Dedifferentiated amniotic fluid mesenchymal stem cell (primary cell): ENCODE measurements around the gene GARIN6.
"Not testable (repeated sequence)": the region's sequence is repeated elsewhere in the genome, so short reads cannot be mapped to it uniquely, and the experiment has no call there.

Experiments
- DNase-seq: peaks from one replicate; pipeline ENCODE4 v3.0.0-alpha.2; 2016; ENCODE audit errors: extremely low spot score

The GARIN6 gene

GRCh38 chr12:99647453-99647852, at the start of gene GARIN6:
TSS of gene GARIN6 (plus strand) at chr12:99647753. CDS start at chr12:99648175, 422 bp downstream.
- no peak for DNase-seq

DNA sequence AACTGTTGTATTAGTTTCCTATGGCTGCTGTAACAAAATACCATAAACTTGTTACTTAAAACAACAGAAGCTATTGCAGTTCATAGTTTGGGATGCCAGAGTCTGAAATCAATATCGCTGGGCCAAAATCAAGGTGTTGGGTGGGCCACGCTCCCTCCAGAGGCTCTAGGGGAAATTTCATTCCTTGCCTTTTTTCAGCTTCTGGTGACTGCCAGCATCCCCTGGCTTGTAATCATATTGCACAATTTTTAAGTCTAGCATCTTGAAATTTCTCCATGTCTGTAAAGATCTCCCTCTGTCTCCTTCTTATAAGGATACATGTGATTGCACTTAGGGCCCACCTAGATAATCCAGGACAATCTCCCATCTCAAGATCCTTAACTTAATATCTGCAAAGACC, 48.8 kb upstream of the GARIN6 start:
- DNase-seq: no peak

DNA sequence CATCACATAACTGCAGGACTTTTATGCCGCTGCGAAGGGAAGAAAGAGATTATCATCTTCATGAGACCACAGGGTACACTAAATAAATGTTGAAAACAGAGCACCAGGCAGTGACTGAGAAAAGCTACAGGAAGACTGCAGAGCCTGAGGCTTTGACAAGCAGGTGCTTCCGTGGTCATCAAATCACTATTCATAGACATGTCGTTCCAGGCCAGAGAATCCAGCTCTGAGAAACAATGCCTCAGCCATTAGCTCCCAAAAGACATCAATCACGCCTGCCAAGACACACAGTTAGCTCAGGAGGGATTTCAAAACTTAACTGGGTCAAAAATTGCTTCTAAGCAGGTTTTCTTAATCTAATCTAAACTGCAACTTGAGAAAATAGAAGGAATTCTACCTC, 47.2 kb upstream of the GARIN6 start:
- no peak for DNase-seq

- no peak for DNase-seq
Observed at GRCh38 chr12:99609455-99610181, 37.9 kb upstream of the GARIN6 start.

- peak; percentile 32 for DNase-seq
Observed at GRCh38 chr12:99611117-99611516, 36.4 kb upstream of the GARIN6 start.

DNA sequence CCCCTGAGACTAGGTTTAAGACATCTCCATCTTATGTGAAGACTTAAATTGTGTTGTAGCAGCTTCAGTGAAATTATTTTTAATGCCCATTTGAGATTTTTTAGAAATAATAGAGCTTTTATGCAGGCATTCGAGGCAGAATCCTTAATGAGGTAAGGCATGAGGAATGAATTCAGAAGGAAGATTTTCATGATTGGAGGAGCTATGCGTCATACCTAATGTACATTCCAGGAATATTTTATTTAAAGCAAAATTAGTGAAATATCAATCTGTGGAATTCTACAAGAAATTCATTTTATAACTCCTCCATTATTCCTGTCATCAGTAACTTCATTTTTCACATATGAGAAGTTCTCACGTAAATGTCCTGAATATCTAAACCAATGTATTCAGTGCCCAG, 36.0 kb upstream of the GARIN6 start:
- DNase-seq: no peak

- DNase-seq: peak; percentile 54
Observed at GRCh38 chr12:99618657-99619056, 28.9 kb upstream of the GARIN6 start.

GRCh38 chr12:99619389-99620158, 28.0 kb upstream of the GARIN6 start:
- DNase-seq: no peak

DNA sequence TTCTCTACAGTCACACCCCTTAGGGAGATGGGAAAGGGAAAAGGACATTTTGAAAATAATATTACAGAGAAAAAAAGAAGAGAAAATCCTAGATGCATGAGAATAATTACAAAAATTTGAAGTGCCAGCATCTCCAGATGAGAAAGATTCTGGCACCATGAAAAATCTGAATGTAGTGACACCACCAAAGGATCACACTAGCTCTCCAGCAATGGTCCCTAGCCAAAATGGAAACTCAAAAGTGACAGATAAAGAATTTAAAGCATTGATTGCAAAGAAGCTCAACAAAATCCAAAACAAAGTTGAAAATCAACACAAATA, 27.4 kb upstream of the GARIN6 start:
- DNase-seq: no peak

- DNase-seq: not testable (repeated sequence)
Observed at GRCh38 chr12:99624591-99624990, 23.0 kb upstream of the GARIN6 start.

DNA sequence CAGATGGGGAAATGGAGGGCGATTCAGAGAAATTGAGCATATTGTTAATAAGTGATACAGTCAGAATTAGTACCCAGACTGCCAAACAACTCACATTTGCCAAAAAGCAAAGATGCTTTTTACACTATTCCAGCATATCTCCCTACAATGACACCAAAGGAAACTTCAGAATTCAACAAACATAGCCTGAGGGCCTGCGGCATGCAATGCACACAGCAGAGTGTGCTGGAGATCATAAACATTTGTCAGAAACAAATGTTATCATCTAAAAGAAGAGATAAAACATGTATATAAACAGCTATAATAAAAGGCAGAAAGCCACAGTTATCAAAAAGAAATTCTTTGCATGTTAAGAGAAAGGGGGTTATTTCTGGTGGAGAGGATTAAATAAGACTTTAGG, 20.1 kb upstream of the GARIN6 start:
- no peak for DNase-seq

DNA sequence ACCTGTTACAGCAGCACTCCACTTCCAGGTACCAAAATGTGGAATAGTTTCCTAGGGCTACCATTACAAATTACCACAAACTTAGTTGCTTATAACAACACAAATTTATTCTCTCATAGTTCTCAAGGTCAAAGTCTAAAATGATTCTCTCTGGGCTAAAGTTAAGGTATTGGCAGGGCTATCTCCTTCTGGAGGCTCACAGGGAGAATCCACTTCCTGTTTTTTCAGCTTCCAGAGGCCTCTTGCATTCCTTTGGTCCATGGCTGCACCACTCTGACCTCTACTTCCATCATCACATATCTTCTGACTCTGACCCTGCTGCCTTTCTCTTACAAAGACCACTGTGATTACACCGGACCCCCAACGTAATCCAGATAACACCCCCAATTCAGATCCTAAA, 2.9 kb upstream of the GARIN6 start:
- no peak for DNase-seq

DNA sequence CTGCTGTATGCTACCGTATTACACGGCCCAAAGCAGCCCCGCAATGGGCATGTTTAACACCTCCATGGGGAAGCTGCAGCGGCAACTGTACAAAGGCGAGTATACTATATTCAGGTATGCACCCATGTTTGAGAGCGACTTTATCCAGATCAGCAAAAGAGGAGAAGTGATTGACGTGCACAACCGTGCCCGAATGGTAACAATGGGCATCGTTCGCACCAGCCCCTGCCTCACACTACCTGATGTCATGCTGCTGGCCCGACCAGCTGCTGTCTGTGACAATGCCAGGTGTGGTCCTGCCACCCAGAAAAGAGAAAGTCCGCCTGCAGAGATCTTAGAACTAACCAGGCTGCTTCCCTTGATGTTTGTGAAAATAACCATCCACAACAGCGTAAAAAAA, 630 bp downstream of the GARIN6 start:
- no peak for DNase-seq

- DNase-seq: no peak
Observed at GRCh38 chr12:99649551-99649950, 2.0 kb downstream of the GARIN6 start.

GRCh38 chr12:99658671-99659349, 11.3 kb downstream of the GARIN6 start:
- no peak for DNase-seq

DNA sequence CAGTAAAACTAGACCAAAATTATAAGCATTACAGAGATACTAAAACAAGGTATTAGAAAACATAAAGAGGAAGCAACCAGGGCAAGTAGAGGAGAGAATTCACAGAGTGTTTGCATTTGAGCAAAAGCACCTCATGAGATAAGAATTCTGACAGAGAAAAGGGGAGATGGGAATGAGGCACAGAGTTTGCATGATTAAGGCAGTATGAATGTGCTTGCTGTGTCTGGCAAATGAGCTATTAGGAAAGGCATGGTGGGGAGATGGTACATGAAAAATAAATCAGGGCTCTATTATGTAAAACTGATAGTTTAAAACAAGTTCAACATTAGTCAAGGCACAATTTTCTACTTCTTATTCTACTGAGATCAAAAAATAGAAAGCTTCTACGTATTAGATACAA, 23.1 kb downstream of the GARIN6 start:
- peak; percentile 36 for DNase-seq

- DNase-seq: no peak
Observed at GRCh38 chr12:99680276-99680675, 32.7 kb downstream of the GARIN6 start.

- no peak for DNase-seq
Observed at GRCh38 chr12:99686142-99686541, 38.6 kb downstream of the GARIN6 start.

DNA sequence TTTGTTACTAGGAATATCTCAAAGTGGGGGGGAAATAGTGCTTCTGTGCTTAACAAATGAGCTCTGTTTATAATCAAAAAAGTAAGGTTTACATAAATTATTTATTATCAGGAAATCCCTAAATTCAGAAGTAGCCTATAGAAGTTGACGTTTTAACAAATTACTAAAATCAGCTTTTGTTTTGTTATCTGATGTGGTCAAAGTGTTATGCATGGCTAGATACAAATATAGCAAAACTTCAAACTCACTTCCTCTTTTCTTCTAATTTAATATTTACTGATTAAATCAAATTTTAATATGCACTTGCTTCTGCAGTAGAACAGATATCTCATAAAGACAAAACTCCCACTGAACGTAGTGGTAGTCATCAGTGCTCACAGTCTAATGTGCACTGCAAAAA, 47.5 kb downstream of the GARIN6 start:
- DNase-seq: no peak
